ENCODE results near the gene DDX56.
"Not testable (repeated sequence)": the region's sequence is repeated elsewhere in the genome, so short reads cannot be mapped to it uniquely, and the experiment has no call there.

DDX56 gene

DNA sequence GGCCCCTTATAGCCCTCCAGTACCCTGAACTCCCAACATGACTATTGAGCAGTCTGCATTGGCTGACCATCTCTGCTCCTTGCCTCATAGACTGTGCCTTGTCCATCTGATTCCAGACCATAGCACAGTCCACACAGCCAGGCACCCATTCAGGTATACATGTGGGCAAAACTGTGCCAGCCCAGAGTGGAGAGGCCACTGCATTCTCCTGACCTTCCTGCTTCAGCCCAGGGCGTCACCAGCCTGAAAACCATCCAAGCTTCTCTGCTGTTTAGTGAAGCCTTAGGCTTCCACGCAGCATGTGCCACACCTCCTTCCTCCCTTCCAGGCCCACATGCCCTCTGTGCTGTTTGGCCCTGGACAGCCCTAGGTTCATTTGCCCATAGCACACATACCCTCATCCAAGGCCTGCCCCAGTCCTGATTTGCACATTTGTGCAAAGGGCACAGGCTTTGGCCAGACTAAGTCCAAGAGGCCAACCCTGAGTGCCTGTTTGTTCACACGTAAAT, 10.5 kb downstream of the DDX56 start:
- no peak for DNase-seq (ENCODE audit: low read depth)
- H3K4me3 ChIP-seq (ENCODE audit: low read length): no peak overlapping the region
- TF ChIP-seq, protein P1, sequence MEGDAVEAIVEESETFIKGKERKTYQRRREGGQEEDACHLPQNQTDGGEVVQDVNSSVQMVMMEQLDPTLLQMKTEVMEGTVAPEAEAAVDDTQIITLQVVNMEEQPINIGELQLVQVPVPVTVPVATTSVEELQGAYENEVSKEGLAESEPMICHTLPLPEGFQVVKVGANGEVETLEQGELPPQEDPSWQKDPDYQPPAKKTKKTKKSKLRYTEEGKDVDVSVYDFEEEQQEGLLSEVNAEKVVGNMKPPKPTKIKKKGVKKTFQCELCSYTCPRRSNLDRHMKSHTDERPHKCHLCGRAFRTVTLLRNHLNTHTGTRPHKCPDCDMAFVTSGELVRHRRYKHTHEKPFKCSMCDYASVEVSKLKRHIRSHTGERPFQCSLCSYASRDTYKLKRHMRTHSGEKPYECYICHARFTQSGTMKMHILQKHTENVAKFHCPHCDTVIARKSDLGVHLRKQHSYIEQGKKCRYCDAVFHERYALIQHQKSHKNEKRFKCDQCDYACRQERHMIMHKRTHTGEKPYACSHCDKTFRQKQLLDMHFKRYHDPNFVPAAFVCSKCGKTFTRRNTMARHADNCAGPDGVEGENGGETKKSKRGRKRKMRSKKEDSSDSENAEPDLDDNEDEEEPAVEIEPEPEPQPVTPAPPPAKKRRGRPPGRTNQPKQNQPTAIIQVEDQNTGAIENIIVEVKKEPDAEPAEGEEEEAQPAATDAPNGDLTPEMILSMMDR (conservative IDR thresholded peaks at IDR 0.05; ENCODE audit: low read depth, low read length): no peak

DNA sequence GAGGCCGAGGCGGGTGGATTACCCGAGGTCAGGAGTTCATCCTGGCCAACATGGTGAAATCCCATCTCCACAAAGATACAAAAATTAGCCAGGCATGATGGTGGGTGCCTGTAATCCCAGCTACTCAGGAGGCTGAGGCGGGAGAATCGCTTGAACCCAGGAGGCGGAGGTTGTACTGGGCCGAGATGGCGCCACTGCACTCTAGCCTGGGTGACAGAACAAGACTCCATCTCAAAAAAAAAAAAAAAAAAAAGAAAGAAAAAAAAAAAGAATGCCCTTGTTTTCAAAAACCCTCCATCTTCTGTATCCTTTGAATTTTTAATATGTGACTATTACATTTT, 11.1 kb downstream of the DDX56 start:
- not testable (repeated sequence) for DNase-seq (ENCODE audit: low read depth); H3K4me3 ChIP-seq (ENCODE audit: low read length)

DNA sequence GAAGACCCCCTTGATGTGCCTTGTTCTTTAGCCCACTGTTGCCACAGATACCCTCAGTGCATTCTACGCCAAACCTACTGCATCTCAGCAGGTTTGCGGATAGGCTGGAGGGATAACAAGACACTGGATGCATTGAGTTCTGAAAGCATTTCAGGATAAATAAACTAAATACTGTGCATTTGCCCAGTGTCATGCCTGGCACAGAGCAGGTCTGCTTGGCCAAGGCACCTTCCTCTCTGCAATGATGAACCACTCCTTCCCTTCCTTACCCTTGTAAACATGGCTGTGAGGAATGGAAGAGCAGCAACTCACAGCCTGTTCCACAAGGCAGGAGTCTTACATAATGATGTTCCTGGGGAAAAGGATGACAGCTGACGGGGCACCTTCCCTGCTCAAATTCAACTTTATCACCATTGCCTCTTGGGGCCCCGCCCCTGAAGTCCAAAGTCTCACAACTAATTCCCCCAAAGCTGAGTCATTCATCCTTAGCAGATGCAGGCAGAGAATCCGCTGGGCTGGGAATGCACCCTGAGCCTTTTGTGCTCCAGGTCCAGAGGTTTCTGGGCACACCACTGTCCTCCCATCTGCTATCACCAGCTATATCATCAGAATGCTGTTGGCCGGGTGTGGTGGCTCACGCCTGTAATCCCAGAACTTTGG, 11.6 kb downstream of the DDX56 start:
- H3K4me3 ChIP-seq (ENCODE audit: low read length): no peak overlapping the region
- no peak for DNase-seq (ENCODE audit: low read depth)
- TF ChIP-seq, protein P1 (conservative IDR thresholded peaks at IDR 0.05; ENCODE audit: low read depth, low read length): no peak

DNA sequence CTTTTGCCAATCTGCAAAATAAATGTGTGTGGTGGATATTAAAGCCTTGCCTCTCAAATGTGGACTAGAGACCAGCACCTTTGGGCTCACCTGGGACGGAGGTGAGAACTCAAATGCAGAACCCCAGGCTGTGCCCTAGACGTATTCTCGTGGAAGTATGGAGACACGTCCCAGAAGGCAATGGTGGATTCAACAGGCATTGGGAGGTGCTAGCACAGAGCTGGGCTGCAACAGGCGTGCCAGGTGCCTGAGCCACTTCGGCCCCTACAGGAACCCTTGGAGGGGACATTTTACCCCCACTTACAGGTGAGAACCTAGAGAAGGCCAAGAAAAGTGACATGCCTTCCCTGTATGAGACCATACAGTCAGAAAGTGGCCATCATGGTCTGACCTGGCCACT, 12.2 kb downstream of the DDX56 start:
- no peak overlapping the region for H3K4me3 ChIP-seq (ENCODE audit: low read length)
- TF ChIP-seq, protein P1 (conservative IDR thresholded peaks at IDR 0.05; ENCODE audit: low read depth, low read length): no peak
- DNase-seq (ENCODE audit: low read depth): no peak

DNA sequence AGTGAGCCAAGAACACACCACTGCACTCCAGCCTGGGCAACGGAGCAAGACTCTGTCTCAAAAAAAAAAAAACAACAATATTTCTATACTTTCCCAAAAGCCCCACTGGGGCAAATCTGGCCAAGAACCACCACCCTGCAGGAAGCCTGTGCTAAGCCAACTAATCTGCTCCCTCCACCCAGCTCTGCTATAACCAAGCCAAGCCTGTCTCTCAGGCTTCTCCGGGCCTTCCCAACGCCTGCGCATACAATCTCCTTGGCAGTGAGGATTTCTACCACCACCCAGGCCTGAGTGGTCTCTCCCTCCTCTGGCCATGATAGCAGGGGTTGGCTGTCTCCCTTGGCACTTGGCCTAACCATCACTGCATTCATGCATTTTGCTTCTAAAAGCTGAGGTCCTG, 14.2 kb downstream of the DDX56 start:
- TF ChIP-seq, protein P1 (conservative IDR thresholded peaks at IDR 0.05; ENCODE audit: low read depth, low read length): no peak
- H3K4me3 ChIP-seq (ENCODE audit: low read length): no peak overlapping the region
- no peak for DNase-seq (ENCODE audit: low read depth)

DNA sequence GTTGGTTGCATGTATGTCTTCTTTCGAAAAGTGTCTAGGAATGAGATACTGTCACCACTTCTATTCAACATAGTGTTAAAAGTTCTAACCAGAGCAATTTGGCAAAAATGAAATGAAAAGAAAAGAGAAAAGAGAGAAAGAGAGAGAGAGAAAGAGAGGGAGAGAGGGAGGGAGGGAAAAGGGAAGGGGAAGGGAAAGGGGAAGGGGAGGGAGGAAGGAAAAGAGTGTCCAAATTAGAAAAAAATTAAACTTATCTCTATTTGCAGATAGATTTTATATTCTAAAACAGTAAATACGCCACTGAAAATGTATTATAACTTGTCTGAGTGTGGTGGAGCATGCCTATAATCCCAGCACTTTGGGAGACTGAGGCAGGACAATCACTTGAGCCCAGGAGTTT, 16.2 kb downstream of the DDX56 start:
- TF ChIP-seq, protein P1 (conservative IDR thresholded peaks at IDR 0.05; ENCODE audit: low read depth, low read length): no peak
- no peak overlapping the region for H3K4me3 ChIP-seq (ENCODE audit: low read length)
- DNase-seq (ENCODE audit: low read depth): no peak

DNA sequence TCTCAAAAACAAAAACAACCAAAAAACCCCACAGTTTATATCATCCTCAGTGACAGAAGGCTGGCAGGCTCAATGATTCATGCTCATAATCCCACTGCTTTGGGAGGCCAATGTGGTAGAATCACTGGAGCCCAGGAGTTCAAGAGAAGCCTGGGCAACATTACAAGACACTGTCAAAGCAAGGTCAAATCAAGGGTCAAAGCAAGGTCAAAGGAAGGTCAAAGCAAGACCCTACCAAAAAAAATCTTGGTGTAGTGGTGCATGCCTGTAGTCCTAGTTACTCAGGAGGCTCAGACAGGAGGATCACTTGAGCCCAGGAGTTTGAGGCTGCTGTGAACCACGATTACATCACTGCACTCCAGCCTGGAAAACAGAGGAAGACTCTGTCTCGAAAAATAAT, 18.4 kb downstream of the DDX56 start:
- no peak for DNase-seq (ENCODE audit: low read depth)
- H3K4me3 ChIP-seq (ENCODE audit: low read length): no peak overlapping the region
- TF ChIP-seq, protein P1 (conservative IDR thresholded peaks at IDR 0.05; ENCODE audit: low read depth, low read length): no peak

DNA sequence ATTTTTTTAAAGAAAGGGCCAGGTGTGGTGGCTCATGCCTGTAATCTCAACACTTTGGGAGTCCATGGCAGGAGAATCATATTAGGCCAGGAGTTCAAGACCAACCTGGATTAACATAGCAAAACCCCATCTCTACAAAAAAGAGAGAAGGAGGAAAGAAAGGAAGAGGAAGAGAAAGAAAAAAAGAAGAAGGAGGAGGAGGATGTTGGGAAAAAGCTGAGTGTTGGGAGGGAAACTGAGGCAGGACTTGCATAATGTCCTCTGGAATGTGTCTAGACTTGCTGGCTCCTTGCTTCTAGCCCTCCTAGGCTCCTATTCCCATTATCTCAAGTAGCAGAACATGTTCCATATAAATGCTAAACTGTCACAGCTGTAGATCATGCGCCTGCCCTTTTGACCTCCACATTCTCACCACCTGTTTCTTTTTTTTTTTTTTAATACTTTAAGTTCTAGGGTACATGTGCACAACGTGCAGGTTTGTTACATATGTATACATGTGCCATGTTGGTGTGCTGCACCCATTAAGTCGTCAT, 21.2 kb downstream of the DDX56 start:
- not testable (repeated sequence) for H3K4me3 ChIP-seq (ENCODE audit: low read length); DNase-seq (ENCODE audit: low read depth)
